Stimulated activated CD4-positive, alpha-beta T cell treated with anti-CD3 and anti-CD28 coated beads, Interleukin-15, amount 100 ng/mL, for 48 hours (primary cell): Measurements from ENCODE around the gene NAIF1.
A peak's percentile ranks its signal among the peaks of the same experiment; 100 is the strongest.

Source experiments
- DNase-seq, 2 donors: peaks; one replicate each; pipeline ENCODE4 v3.0.0-alpha.2; 2020; ENCODE audit warnings: low read depth in 2 of 2

Gene NAIF1

DNA sequence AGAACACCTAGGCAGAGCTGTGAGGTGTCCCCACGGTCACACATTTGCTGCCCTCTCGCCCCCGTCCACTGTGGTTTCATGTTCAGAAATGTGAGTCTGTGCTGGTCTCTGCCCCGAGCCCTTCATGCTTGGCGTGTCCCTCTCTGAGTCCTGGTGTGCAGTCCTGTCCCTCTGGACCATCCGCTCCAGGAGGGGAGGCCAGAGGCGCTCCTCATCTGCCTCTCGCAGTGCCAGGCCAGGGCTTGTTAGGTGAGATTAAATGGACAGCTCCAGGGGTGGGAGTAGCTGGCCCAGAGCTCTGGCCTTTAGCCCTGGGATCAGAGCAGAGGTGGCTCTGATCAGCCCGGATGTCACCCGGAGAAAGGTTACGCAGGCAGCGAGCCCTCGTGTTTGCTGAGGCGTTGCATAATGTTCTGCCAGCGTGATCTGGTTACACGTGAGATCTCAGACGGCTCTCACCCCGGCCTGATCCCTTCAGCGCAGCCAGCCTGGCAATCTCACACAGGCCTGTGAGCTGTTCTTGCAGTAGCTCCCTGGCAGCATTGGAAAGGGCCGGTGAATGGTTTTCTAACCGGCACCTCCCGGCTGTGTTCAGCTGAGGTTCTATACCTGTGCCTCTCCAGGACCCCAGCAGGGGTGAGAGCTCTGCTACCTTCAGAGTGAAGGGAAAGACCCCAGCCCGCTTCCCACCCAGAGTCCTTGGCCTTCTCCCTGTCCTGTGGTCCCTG lies 35.9 kb upstream of the NAIF1 start:
- DNase-seq: no peak

DNA sequence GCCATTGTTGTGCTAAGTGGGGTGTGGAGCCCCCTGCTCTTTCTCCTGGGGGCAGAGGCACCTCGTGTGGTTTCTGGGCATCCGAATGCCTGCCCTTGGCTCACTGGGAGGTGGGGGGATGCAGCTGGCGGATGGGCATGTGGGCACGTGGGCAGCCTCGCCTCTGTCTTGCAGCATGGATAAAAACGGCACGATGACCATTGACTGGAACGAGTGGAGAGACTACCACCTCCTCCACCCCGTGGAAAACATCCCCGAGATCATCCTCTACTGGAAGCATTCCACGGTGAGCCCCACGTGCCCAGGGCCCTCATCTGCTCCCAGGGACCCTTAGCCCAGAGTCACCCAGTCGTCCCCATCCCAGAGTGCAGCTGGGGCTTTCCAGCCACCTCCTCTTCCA lies 35.1 kb upstream of the NAIF1 start:
- no peak for DNase-seq

DNA sequence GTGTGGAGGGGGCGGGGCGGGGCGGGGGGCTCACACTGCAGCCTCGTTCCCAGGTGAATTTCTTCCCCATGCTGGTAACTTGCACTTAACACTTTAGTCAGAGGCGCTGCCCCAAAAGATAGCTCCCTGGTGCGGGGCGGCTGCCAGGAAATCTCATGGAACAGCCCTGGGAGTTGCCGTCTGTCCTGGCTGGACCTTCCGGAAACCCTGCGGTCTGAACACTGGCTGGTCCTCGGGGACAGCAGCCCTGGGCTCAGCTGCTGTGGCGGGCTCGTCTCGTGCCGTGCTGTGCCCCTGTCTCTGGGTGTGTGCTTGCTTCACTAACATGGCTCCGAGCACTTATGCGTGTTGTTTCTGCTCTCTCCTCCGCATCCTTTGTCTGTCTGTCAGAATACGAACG lies 34.6 kb upstream of the NAIF1 start:
- no peak for DNase-seq

DNA sequence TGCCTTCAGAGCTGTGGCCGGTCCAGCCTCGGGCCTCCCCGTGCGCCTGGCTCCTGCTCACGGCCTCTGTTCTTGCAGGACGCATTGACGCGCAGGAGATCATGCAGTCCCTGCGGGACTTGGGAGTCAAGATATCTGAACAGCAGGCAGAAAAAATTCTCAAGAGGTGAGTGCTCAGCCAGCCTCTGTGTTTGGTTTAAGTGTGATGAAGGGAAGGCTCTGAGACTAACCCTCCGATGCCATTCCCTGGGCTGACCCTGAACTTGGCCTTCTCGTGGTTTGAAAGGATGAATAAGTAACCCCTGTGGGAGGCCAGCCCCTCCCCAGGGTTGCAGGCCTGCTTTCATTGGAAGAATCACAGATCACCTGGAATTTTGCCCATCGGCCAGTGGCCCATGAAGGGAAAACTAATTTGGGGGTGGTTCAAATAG lies 34.1 kb upstream of the NAIF1 start:
- DNase-seq: no peak

DNA sequence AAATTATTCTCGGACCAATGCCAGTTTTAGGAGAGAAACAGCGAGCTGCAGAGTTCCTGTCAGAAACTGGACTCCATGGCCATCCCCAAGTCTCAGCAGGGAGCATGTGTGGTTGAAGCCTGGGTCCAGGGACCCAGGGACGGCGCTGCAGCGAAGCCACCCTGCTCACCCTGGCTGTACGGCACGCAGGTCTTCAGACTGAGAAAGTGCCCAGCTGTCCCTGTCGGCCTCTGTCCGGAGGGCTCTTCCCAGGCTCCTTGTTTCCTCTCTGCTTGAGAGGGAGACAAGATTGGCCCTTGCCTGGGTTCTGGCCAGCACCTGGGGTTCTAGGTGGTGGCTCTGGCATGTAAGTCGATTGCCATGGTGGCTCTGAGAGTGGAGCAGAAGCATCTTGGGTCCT lies 33.5 kb upstream of the NAIF1 start:
- no peak for DNase-seq

DNA sequence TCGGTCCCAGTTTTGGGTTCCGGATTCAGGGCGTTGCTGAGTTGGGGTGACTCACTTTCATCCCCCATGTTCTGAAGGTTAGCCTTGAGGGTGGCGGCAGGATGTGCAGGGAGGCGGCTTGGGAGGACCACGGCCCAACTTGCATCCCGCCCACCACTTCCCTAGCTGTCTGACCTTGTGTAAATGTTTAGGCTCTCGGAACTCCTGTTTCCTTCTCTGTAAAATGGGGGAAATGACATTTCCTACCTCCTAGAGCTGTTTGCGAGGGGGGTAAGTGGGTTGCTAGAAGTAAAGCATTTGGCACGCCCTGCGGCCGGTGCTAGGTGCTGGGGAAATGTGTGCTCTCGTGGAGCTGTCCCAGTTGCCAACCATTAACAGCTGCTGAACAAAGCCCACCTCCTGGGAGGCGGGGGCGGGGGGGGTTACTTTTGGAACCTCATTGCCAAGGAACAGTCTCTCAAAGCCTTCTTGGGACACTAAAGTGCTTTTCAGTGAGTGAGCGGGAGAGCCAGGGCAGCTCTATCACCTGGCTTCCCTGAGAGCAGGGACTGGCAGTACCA lies 32.9 kb upstream of the NAIF1 start:
- no peak for DNase-seq

DNA sequence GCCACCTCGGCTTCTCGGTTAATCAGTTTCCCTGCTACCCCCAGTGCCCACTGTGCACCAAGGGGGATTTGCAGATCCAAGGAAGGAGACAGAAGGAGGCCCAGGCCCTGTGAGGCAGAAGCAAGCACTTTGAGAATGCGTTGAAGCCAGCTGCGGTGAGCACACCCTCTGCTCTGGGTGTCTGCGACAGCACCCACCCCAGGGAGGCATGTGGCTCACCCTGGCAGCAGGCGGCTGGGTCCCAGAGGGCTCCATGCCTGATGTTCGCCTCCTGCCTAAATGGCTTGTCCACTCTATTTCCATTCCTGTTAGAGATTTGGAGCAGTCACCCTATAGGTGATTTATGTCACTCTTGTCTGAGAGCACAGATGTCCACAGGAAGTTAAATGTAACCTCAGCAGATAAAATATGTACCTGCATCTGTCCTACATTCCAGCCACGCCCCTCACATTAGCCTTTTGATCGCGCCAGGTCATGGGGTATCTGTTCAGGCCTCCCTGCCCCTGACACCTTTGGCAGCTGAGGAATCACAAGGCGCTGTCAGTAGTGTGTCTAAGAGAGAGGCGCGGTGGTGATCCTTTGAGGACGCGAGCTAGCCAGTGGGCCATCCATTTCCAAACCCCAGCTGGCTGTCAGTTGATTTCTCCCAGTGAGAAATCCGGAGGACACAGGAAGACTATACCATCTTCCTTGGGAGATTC lies 32.3 kb upstream of the NAIF1 start:
- DNase-seq: no peak

DNA sequence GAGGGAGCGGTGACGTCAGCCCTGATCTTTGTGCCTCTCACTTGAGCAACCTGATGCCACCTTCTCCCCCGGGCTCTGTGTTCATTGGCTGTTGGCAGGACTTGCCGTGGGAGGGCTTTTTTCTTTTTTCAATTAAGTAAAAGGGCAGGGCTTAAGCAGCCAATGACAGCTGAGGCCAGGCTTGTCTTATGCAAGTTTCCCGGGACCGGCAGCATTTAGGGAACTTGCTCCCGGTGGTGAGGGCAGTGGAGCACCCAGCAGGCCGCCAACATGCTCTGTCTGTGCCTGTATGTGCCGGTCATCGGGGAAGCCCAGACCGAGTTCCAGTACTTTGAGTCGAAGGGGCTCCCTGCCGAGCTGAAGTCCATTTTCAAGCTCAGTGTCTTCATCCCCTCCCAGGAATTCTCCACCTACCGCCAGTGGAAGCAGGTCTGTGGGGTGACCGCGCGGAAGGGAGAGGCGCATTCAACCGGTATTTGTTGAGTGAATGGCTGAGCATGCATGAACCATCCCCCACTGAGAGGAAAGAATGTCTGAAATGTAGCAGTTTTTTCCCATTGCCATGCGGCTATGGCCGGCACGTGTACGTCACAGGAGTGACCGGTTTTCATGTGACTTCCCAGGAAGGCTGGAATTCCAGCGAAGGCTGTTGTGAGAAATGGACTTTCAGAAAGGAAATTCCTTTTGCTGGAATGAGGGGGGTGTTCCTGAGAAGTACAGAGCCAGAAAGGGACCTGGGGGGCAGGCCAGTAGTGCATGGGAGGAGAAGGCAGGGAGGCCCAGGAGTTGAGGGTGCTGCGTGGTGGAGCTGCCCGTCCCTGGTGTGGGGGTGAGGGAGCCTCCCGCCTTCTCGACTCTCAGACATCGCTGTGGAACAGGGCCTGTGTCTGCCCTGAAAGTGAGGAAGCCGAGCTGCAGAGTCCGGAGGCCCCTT lies 31.4 kb upstream of the NAIF1 start:
- peak; percentile 65 to 69 for DNase-seq

DNA sequence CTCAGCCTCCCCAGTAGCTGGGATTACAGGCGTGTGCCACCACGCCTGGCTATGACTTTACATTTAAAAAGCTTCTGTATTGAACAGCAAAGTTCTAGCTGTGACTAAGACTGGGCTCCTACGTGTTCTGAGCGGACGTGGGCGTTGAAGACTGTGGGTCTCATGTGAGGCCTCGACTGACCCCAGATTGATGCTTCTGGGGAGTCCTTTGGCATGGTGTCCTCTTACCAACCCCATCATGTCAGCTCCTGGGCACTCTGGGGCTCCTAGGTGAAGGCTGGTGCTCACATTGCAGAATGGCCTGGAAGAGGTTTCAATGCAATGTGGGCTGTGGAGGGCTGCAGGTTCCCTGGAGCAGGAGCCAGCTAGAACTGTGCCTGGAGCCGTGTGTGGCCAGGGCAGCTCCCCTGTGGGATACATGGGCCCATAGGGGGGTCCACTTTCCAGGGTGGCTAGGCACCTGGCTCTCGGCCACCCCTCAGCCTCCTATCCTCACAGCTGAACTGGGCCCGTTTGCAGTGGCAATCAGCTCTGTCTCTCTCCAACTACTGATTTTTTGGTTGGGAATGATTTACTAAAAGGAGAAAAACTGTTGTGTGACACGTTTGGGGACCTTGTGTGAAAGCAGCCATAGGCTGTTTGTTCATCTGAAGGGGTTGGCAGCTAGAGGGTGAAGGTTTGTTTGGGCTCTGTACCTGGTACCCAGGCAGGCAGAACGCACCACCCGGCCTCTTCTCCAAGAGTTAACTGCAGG lies 30.6 kb upstream of the NAIF1 start:
- no peak for DNase-seq

DNA sequence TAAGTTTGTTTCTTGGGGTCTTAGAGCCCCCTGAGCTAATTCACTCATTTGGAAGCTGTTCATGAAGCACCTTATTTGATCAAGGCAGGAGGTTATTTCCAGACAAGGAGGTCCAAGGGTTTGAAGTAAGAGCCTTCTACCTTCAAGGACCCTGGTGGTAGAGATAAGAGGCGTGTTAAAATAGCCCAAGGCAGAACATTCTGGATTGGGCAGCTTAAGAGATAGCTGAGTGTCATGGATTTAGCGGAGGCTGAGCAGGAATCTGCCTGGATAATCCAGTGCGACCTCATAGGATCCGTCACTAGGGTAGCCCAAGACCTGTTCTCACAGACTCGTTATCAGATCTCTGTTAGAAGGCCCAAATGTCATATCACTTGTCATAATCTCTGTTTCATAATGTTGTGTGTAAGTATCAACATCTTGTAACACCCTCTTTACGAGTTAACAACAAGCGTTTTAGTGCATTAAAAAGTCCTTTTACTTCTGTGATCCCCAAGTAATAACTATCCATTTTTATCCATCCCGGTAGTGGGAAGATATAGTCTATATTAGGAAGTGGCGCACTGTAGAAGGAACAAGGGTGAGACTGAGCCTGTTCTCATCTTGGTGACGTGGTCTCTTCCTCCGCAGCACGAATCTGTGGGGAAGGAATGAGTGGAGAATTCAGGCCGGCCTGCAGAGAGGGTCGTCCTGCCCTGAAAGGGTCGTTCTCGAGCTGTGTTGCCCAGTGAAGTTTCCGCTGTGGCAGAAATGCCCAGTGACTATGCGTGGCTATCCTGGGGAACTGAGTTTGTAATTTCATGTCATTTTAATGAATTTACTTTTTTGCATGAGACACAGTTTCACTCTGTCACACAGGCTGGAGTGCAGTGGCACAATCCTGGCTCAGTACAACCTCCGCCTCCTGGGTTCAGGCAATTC lies 29.8 kb upstream of the NAIF1 start:
- no peak for DNase-seq

DNA sequence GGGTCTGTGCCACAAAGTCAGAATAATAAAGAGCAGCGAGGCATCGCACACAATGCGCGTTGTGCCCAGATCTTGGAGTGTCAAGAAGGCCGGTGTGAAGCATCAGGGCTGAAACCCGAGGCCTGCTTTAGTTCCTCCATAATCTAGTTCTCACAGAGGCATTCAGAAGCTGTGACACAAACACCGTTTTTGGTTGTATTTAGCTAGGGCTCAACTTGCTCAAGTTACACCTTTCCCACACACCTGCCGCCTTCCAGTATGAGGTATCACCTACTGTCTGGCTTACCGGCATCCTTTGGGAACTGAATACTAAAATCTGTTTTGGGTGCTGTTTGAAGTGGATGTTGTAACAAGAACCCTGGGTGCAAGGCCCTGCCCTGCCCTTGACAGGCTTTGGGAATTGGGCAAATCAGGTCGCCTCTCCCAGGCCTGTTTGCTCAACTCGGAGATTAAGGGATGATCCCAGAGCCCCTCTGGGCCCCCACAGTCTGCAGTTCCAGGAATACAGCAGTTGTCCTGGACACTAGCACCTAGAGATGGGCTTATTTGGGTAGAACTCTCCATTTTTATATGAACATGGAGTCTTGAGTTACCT lies 27.9 kb upstream of the NAIF1 start:
- no peak for DNase-seq

DNA sequence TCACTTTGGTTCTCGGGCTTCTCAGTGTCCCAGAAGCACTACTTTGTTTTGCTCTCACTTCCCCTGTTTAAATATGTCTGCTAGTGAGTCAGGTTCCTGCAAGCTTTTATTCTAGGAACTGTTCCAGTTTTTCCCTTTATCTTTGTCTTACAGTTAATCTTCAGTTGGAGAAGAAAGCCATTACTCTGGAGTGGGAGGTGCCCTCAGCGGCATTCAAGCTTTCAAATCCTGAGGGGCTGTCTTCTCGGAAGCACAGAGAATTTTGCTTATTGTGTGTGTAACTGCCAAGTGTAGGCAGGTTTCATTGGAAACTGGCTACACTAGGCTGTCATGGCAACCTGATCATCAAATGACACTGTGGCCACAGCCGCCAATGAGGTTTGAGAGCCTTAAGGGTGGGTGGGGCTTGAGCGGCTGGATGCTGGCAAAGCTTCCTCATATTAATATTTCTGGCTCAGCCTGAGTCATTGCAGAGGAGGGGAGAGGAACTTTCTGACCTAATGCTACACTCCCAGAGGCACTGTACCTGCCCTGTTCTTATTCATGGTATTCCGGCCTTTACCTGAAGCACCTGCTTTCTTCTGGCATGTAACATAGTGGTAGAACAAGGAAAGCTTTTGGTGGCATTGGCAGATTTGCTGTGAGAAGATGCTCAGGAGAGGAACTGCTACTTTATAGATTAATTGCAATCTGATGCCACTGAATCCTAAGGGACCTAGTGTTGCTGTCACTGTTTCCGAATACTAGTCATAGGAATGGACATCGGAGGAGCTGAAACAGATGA lies 27.2 kb upstream of the NAIF1 start:
- peak; percentile 73 to 82 for DNase-seq

DNA sequence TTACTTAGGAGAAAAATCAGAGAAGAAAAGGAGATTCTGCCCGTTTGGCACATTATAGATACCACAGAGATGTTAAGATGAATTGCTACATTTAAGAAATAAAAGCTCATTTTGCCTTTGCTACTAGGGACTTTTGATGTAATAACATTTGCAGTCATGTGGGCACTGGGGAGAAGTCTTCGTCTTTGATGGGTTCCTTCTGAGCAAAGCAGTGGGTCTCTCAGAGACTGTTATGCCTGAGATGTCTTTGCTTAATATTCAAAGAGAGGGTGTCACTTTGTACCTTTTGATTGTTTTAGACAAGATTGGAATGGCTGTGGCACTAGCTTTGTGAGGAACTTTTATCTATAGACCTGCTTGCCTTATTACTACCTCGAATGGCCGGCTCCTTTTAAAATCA lies 25.9 kb upstream of the NAIF1 start:
- no peak for DNase-seq

DNA sequence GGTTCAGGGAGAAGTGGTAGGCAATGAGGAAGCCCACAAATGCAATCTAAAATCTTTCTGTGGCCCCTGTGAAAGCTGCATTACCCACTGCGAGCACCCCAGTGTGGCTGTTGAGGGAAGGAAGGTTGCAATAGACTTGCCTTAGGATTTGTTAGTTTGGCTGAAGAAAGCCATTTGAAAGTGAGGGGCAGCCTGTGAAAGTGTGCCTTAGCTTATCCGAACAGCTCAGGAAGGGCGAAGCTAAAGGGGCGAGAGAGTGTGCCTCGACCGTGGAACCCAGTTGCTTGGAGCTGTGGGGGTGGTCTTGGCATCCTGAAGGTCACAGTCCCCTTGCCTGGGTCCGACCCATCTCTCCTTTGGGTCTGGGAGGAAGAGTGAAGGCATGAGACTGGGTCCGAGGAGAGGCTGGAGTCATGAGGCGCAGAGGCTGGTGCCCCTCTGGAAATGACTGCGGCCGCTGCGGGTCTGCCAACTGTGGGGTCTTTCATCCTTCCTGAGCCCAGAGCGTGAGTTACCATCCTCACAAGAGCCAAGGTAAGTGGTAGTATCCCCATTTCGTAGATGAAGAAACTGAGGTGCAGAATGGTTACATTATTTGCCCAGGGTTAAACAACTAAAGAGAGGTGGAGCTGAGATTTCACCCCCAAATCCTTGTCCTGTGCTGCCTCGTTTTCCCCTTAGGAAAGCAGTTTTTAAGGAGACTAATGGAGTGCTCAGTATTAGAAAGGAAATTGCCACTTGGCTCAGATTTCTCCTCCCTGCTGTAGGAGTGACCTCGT lies 25.3 kb upstream of the NAIF1 start:
- DNase-seq: no peak

DNA sequence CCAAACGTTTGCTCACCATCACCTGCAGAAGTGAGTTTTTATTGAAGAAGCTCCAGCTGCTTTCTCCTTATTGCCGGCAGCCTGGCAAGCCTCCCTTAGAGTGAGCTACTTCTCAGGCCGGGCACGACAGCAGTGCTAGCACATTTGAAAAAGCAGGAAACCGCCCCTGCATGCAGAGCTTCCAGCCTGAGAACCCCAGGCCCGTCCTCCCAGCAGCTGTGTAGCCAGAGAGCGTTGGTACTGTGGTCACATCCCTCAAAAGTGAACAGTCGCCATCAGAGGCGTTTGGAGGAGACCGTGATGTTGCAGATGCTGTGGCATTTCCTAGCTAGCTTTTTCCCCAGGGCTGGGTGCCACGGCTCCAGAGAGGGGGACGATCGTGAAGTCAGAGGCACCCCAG lies 24.5 kb upstream of the NAIF1 start:
- DNase-seq: no peak

DNA sequence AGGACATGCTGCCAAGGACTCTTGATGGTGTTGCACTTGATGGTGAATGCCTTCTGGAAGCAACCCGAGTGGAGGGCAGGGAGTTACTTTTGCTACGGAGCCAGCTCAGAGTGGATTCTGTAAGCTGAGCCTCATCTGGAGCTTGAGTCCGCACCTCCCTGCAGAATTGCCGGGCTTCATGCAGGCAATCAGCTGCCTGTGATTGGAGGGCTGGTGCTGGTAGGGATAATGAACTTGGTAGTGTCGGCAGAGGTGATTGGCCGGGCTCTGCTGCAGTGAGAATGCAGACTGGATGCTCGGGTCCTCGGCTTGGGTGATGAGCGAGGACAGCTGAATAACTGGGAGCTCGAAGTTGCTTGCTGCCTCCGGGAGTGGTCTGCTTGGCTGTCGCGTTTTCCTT lies 24.0 kb upstream of the NAIF1 start:
- DNase-seq: no peak

DNA sequence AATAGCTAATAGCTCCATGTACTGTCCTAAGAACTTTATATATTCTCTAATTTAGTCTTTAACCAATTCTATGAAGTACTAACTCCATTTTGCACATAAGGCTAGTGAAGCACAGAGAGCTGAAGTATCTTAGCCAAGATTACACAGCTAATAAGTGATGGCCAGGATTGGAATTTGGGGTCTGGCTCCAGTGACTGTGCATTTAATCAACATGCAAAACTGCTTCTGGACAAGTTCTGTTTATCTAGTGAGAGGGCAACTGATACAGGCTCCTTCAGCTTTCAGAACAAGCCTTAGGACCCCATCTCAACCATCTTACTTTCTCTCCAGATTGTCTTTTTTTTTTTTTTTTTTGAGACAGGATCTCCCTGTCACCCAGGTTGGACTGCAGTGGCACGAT lies 22.2 kb upstream of the NAIF1 start:
- no peak for DNase-seq

DNA sequence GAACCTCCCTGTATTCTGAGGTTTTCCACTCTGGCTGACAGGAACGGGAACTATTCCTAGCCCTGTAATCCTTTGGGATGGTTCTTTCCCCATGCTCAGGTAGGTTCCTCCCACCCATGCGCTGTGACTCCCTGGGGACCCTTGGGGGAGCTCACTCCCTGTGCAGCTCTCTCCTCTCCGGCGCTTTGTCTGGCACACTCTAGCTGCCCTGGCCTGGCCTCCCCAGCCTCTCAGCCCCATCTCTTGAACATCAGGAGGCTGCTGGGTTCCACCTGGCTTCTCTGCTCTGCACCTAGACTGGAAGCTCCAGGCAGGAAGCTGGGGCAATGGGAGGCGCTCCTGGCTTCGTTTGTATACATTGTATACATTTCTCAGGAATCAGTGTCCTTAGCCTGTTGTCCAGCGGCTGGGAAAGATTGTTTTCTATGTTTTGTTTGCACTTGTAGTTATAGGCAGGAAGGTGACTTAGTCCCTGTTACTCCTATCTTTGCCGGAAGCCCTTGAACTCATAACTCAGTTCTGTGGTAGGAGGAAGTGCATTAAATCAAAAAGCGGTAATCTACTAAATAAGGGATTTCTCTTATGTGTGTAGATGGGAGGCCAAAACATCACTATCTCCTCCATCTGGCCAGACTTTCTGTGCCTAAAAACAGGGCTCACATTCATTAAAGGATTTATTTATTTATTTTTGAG lies 21.3 kb upstream of the NAIF1 start:
- DNase-seq: no peak
